Measurements from ENCODE around the gene ZNF600.
"Not testable (repeated sequence)": the region's sequence is repeated elsewhere in the genome, so short reads cannot be mapped to it uniquely, and the experiment has no call there.

DNA sequence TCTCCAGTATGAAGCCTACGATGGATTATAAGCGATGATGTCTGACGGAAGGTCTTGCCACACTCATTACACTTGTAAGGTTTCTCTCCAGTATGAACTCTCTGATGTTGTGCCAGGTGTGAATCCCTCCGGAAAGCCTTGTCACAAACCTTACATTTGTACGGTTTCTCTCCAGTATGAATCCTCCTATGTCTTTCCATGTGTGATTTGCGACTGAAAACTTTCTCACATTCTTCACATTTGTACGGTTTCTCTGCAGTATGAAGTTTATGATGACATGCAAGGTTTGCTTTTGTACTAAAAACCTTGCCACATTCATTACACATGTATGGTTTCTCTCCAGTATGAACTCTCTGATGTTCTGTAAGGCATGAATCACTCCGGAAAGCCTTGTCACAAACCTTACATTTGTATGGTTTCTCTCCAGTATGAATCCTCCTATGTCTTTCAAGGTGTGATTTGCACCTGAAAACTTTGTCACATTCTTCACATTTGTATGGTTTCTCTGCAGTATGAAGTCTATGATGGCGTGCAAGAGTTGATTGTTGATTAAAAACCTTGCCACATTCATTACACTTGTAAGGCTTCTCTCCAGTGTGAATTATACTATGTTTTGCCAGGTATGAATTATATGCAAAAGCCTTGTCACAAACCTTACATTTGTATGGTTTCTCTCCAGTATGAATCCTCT lies 13.5 kb upstream of the ZNF600 start:
- TF ChIP-seq EZH2phosphoT487 (IDR thresholded peaks at IDR 0.05; ENCODE audit: unreplicated experiment); CREB1 (CRISPR knock-in tag; IDR thresholded peaks at IDR 0.05; ENCODE audit: low read depth): not testable (repeated sequence)
- TF ChIP-seq, protein P1, sequence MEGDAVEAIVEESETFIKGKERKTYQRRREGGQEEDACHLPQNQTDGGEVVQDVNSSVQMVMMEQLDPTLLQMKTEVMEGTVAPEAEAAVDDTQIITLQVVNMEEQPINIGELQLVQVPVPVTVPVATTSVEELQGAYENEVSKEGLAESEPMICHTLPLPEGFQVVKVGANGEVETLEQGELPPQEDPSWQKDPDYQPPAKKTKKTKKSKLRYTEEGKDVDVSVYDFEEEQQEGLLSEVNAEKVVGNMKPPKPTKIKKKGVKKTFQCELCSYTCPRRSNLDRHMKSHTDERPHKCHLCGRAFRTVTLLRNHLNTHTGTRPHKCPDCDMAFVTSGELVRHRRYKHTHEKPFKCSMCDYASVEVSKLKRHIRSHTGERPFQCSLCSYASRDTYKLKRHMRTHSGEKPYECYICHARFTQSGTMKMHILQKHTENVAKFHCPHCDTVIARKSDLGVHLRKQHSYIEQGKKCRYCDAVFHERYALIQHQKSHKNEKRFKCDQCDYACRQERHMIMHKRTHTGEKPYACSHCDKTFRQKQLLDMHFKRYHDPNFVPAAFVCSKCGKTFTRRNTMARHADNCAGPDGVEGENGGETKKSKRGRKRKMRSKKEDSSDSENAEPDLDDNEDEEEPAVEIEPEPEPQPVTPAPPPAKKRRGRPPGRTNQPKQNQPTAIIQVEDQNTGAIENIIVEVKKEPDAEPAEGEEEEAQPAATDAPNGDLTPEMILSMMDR (conservative IDR thresholded peaks at IDR 0.05; ENCODE audit: low read depth in 2 of 2): not testable (repeated sequence)
